Lung (tissue), 12 donors: Measurements from ENCODE around the gene PPP1R3F. TPM values are rescaled to one million over a fixed set of nuclear protein-coding genes. Genes with fewer than 3 reads are reported as not detected.

Experiments used
- ATAC-seq: fragments of 200-7000 bp; cut with Tn5 transposase; one replicate; pipeline ENCODE4 v1.9.1; 2020; ENCODE audit warnings: moderate number of reproducible peaks; ENCODE audit not compliant: insufficient read depth, low FRiP score
- DNase-seq, 3 donors: peaks; one replicate each; pipeline ENCODE4 v3.0.0-alpha.2; 2013 to 2017
- H3K27ac ChIP-seq, 2 donors: one replicate each; pipeline ENCODE4 v1.5.1; 2013; ENCODE audit warnings: mild to moderate bottlenecking in 2 of 2, moderate library complexity in 2 of 2, control low read depth in 1 of 2, inconsistent platforms in 1 of 2, low read depth in 1 of 2, low read length in 1 of 2
- H3K27me3 ChIP-seq, 3 donors: one replicate each; pipeline ENCODE4 v1.5.1; 2013; ENCODE audit warnings: low read length in 2 of 3; ENCODE audit not compliant: control insufficient read depth in 3 of 3, insufficient read depth in 3 of 3
- H3K36me3 ChIP-seq, 4 donors: one replicate each; pipeline ENCODE4 v1.5.1; 2013; ENCODE audit warnings: low read length in 4 of 4, mild to moderate bottlenecking in 1 of 4, moderate library complexity in 1 of 4; ENCODE audit not compliant: control insufficient read depth in 4 of 4, insufficient read depth in 4 of 4
- H3K4me1 ChIP-seq, 5 donors: one replicate each; pipeline ENCODE4 v1.5.1; 2013; ENCODE audit warnings: low read length in 5 of 5, mild to moderate bottlenecking in 2 of 5, moderate library complexity in 1 of 5; ENCODE audit not compliant: control insufficient read depth in 5 of 5, insufficient read depth in 5 of 5
- H3K4me3 ChIP-seq: one replicate; pipeline ENCODE4 v1.5.1; 2013; ENCODE audit warnings: mild to moderate bottlenecking, control low read depth, moderate library complexity
- H3K9ac ChIP-seq, 2 donors: one replicate each; pipeline ENCODE4 v1.5.1; 2013; ENCODE audit warnings: low read length in 2 of 2, control low read depth in 1 of 2; ENCODE audit not compliant: insufficient read depth in 1 of 2
- H3K9me3 ChIP-seq, 4 donors: one replicate each; pipeline ENCODE4 v1.5.1; 2013; ENCODE audit warnings: low read length in 3 of 4, mild to moderate bottlenecking in 1 of 4, moderate library complexity in 1 of 4; ENCODE audit not compliant: control insufficient read depth in 4 of 4, insufficient read depth in 3 of 4
- CTCF ChIP-seq: IDR thresholded peaks from 2 replicates; pipeline ENCODE4 v1.5.1; 2012; ENCODE audit warnings: mild to moderate bottlenecking; ENCODE audit errors: control extremely low read depth, extremely low read depth
- WGBS, 2 donors: extraction: QIAGEN DNeasy Blood & Tissue Kit; methylation state at CpG; one replicate each; pipeline ENCODE4 v1.1.7; 2013; 5-methylcytosine and 5-hydroxymethylcytosine counted together
- polyA plus RNA-seq, 2 donors: library from polyadenylated mRNA; stranded (reverse); fragments of 200-250 nt; gene quantifications; one replicate each; pipeline ENCODE4 v1.2.1, GENCODE V29; 2013
- total RNA-seq, 2 donors: library from RNA; depleted of rRNA in 1 of 2; stranded (reverse); fragments of >200 nt in 1 of 2; gene quantifications; one replicate each; pipeline ENCODE4 v1.2.1, GENCODE V29; 2014 to 2021
- donor health status: control.
- donor health status: control.
- donor health status: Bipolar disorder and iron deficiency.
- donor health status: healthy.
- donor health status: DM: yes; HTN: yes; CAD: no.

PPP1R3F gene
- total and polyA plus RNA-seq, 4 donors = 2.0 to 7.6 (median 4.4) TPM

- no peak for ATAC-seq
- Histone ChIP-seq H3K27ac (no peak overlapping the region), H3K36me3 (no peaks in the 10 kb centered on the region), H3K9ac (no peak overlapping the region), H3K9me3 (peaks cover 0 to 3% (median 0%) of the 10 kb centered on the region in 4 donors), H3K4me1 (no peaks in the 10 kb centered on the region), H3K27me3 (no peaks in the 10 kb centered on the region), H3K4me3 (no peak overlapping the region)
- 77 to 86% methylated on average over 13 to 14 of the region's 14 CpGs for WGBS, 2 donors
- TF ChIP-seq CTCF = no peak
- DNase-seq = no peak
Observed at GRCh38 chrX:49257074-49257790, 12.4 kb upstream of the PPP1R3F start.

DNA sequence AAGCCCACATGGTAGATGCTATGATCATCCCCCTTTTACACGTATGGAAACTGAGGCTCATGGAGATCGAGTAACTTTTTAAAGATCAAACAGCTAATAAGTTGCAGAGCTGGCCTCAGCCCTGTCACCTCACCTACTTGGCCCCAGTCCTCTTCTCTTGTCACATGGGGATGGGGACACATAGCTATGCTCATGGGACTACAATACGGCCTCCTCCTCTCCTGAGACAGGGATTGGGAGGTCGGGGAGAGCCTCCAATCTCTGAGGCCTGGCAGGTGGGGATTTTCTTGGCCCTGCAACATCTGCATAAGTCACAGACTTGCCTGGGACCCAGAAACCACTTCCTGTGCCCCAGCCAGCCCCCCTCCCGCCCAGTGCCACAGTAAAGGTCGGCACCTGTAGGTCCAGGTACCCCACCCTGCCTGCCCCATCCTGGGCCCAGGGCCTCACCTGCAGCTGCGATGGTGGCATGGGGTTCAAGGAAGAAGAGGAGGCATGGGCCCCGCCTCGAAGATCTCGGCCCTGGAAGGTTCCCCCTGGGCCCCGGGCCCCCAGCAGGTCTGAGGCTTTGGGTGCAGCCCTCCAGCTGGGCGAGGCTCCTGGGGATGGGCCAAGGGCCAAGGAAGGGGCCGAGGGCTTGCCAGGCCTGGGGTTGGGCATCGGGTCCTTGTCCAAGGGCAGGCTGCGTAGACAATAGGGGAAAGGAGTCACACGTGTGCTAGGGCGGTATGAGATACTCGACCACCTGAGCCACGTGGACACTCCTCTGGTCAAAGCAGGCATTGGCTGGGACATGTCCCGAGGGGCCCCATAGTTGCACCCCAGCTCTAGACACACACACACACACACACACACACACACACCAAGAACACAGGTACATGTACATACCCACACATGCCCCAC, 11.5 kb upstream of the PPP1R3F start:
- Histone ChIP-seq H3K9ac (no peak overlapping the region), H3K4me1 (no peaks in the 10 kb centered on the region), H3K27ac (no peak overlapping the region), H3K36me3 (no peaks in the 10 kb centered on the region), H3K4me3 (no peak overlapping the region), H3K27me3 (no peaks in the 10 kb centered on the region), H3K9me3 (peaks cover 0 to 3% (median 0%) of the 10 kb centered on the region in 4 donors)
- 69 to 76% methylated on average over 15 to 20 of the region's 20 CpGs for WGBS, 2 donors
- DNase-seq (no peak), ATAC-seq (no peak)
- TF ChIP-seq CTCF = no peak

GRCh38 chrX:49258749-49259124, 10.9 kb upstream of the PPP1R3F start:
- DNase-seq = no peak
- WGBS, 2 donors = 76 to 88% methylated on average over 5 of the region's 5 CpGs
- ATAC-seq = no peak

More at GRCh38 chrX:49258749-49259124, 10.9 kb upstream of the PPP1R3F start:
- no peaks in the 10 kb centered on the region for H3K27me3 ChIP-seq
- no peak for TF ChIP-seq CTCF
- no peak overlapping the region for H3K4me3 ChIP-seq
- no peaks in the 10 kb centered on the region for H3K4me1 ChIP-seq
- peaks cover 0 to 3% (median 0%) of the 10 kb centered on the region in 4 donors for H3K9me3 ChIP-seq
- no peak overlapping the region for H3K9ac ChIP-seq
- H3K27ac ChIP-seq = no peak overlapping the region
- no peaks in the 10 kb centered on the region for H3K36me3 ChIP-seq
